Stimulated activated naive B cell treated with anti-CD40 and anti-IgM and Interleukin-4, amounts not matched to agents 10 μg/mL and 1 μg/mL and 100 μg/mL, for 72 hours (primary cell): Measurements from ENCODE around the gene GINM1.

ENCODE experiments used
- ATAC-seq, 2 donors: fragments of 150-1000 bp; cut with Tn5 transposase; replicated peaks; 2 replicates each; pipeline ENCODE4 v1.10.0; 2021; ENCODE audit warnings: moderate library complexity in 1 of 2
- DNase-seq: peaks from one replicate; pipeline ENCODE4 v3.0.0; 2021
- H3K27ac Mint-ChIP-seq: one replicate; pipeline ENCODE4 v1.8.0; 2022; ENCODE audit warnings: mild to moderate bottlenecking, mixed read lengths
- H3K27me3 Mint-ChIP-seq, 2 donors: one replicate each; pipeline ENCODE4 v1.8.0; 2022; ENCODE audit warnings: mixed read lengths in 2 of 2
- H3K36me3 Mint-ChIP-seq, 2 donors: one replicate each; pipeline ENCODE4 v1.8.0; 2022; ENCODE audit warnings: mixed read lengths in 2 of 2, mild to moderate bottlenecking in 1 of 2
- H3K4me1 Mint-ChIP-seq, 2 donors: one replicate each; pipeline ENCODE4 v1.8.0; 2022; ENCODE audit warnings: mixed read lengths in 2 of 2, mild to moderate bottlenecking in 1 of 2
- H3K4me3 Mint-ChIP-seq, 2 donors: one replicate each; pipeline ENCODE4 v1.8.0; 2022; ENCODE audit warnings: mild to moderate bottlenecking in 2 of 2, mixed read lengths in 2 of 2, moderate library complexity in 1 of 2
- H3K9me3 Mint-ChIP-seq, 2 donors: one replicate each; pipeline ENCODE4 v1.8.0; 2022; ENCODE audit warnings: mixed read lengths in 2 of 2, mild to moderate bottlenecking in 1 of 2

GINM1 gene

DNA sequence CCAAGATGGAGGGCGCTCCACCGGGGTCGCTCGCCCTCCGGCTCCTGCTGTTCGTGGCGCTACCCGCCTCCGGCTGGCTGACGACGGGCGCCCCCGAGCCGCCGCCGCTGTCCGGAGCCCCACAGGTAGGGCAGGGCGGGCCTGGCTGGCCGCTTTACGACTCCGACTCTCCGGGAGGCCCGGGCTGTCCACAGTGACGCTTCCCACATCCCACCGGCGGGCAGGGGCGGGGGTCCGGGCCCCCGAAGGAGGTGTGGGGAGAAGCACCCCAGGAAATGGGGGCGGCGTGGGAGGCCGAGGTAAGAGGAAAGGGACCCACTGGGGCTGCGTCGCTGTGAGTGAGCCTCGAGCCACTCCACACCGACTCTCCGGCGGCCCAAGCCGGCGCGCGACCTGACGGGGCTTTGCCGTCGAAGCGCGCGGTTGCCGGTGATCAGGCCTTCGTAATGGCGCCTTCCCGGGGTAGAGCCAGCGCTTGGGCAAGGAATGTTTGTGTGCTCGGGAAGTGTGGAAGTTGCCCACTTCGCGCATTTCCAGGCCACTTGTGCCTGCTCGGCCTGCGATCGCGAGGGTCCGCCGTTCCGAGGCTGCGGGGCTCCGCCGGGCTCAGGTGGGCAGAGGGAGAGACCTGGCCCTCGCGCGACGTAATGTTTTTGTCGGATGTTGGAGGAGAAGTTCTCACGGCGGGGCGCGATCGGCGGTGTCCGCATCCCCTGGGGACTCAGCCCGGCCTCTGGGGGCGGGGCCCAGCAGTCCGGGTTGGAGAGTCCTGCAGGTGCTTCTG, 427 bp downstream of the GINM1 start:
- Mint-ChIP-seq H3K27ac (peak overlapping the region; percentile 95), H3K9me3 (no peaks in the 10 kb centered on the region), H3K4me1 (peaks cover 8 to 11% of the 10 kb centered on the region in 2 donors), H3K4me3 (peak overlapping the region; percentile 92 to 94), H3K36me3 (no peaks in the 10 kb centered on the region), H3K27me3 (no peaks in the 10 kb centered on the region)
- peak; percentile 52 for DNase-seq
- peak; percentile 26 to 33 for ATAC-seq

DNA sequence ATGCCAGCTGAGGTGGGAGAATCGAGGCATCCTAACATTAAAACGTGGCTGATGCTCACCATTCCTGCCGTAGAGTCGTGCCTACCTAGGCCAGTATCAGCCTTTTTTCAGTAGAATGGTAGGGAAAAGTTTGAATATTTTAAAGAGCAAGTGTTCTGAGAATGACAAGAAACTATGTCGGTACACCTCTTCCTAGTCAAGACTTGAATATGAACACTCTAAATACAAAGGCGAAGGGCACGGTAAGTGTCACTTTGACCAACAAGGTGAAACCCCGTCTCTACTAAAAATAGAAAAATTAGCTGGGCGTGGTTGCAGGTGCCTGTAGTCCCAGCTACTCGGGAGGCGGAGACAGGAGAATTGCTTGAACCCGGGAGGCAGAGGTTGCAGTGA, 1.0 kb downstream of the GINM1 start:
- Mint-ChIP-seq H3K27me3 (no peaks in the 10 kb centered on the region), H3K4me3 (peak overlapping the region; percentile 92 to 94), H3K36me3 (no peaks in the 10 kb centered on the region), H3K27ac (peak overlapping the region; percentile 95), H3K9me3 (no peaks in the 10 kb centered on the region), H3K4me1 (peaks cover 8 to 11% of the 10 kb centered on the region in 2 donors)
- DNase-seq = no peak
- no peak for ATAC-seq

DNA sequence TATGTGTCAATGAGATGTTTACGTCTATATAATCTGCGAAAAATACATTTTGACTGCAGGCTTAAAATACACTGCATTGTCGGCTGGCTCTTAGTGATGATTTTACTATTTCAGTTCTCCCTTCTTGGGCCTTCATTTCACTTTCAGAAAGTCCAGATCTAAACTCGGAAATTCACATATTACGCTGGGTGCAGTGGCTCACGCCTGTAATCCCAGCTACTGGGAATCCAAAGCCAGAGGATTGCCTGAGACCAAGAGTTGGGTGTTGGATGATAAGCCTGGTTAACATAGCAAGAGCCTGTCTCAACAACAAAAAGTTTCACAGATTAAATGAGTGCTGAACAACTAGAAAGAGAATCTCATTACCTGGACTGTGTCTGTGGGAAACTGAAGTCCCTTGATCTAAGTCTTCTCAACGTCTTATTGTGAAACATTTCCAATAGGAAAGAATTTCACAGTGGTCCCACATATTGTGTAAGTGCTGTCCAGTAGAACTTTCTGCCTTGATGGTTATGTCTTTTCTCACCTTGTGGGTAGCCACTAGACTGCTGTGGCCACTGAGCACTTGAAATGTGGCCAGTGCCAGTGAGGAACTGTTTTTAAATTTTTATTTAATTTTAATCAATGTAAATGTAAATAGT, 1.9 kb downstream of the GINM1 start:
- no peak for DNase-seq
- no peaks in the 10 kb centered on the region for H3K27me3 Mint-ChIP-seq
- ATAC-seq = no peak
- peak overlapping the region; percentile 20 for H3K27ac Mint-ChIP-seq
- peak overlapping the region; percentile 36 to 44 for H3K4me3 Mint-ChIP-seq
- H3K9me3 Mint-ChIP-seq = no peaks in the 10 kb centered on the region
- H3K4me1 Mint-ChIP-seq = peaks cover 8 to 11% of the 10 kb centered on the region in 2 donors
- peaks cover 0 to 2% of the 10 kb centered on the region in 2 donors for H3K36me3 Mint-ChIP-seq

DNA sequence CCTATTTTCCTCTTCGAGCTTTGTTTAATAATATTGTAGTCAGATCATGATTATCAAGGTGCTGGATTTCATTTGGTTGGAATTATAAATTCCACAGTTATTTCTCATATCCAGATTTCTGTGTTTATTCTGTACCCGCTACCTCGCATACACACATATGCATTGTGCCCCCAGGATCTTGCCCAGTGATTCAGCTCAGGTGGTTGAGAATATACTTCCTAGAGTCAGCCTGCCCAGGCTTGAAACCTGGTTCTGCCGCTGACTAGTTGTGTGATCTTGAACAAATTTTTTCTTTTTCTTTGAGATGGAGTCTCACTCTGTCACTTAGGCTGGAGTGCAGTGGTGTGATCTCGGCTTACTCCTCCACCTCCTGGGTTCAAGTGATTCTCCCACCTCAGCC, 14.7 kb downstream of the GINM1 start:
- Mint-ChIP-seq H3K27me3 (no peaks in the 10 kb centered on the region), H3K4me1 (no peaks in the 10 kb centered on the region), H3K4me3 (no peak overlapping the region), H3K9me3 (no peaks in the 10 kb centered on the region), H3K36me3 (peaks cover 12 to 48% of the 10 kb centered on the region in 2 donors), H3K27ac (no peak overlapping the region)
- ATAC-seq (no peak), DNase-seq (no peak)

DNA sequence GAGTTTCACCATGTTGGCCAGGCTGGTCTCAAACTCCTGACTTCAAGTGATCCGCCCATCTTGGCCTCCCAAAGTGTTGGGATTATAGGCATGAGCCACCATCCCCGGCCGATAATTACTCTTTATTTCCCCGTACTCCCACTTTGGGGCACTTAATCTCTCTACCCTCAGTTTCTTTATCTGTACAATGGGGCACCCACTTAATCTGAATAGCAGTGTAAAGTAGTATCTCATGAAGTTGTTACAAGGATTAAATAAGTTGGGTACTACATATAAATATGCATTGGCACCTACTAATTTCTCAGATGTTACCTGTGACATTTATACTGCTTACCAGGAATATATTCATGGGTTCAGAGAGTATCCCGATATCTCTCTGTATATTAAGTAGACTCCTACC, 15.2 kb downstream of the GINM1 start:
- Mint-ChIP-seq H3K9me3 (no peaks in the 10 kb centered on the region), H3K4me1 (peaks cover 0 to 1% of the 10 kb centered on the region in 2 donors), H3K27ac (no peak overlapping the region), H3K4me3 (no peak overlapping the region), H3K27me3 (no peaks in the 10 kb centered on the region), H3K36me3 (peaks cover 14 to 48% of the 10 kb centered on the region in 2 donors)
- DNase-seq = no peak
- no peak for ATAC-seq

DNA sequence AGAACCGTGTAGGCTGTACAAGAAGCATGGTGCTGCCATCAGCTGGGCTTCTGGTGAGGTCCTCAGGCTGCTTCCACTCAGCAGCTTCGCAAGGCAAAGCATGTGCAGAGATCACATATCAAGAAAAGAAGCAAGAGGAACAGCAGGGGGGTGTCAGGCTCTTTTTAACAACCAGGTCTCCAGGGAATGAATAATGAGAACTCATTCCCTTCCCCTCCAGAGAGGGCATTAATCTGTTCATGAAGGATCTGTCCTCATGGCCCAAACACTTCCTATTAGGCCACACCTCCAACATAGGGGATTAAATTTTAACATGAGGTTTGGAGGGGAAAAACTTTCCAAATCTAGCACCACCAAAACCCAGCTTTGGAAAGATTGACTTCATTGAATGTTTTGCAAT, 20.0 kb downstream of the GINM1 start:
- ATAC-seq (no peak), DNase-seq (no peak)
- H3K4me3 Mint-ChIP-seq = no peak overlapping the region
- no peaks in the 10 kb centered on the region for H3K9me3 Mint-ChIP-seq
- peaks cover 21 to 36% of the 10 kb centered on the region in 2 donors for H3K36me3 Mint-ChIP-seq
- H3K4me1 Mint-ChIP-seq = peaks cover 0 to 3% of the 10 kb centered on the region in 2 donors
- H3K27ac Mint-ChIP-seq = peak overlapping the region; percentile 37
- no peaks in the 10 kb centered on the region for H3K27me3 Mint-ChIP-seq

DNA sequence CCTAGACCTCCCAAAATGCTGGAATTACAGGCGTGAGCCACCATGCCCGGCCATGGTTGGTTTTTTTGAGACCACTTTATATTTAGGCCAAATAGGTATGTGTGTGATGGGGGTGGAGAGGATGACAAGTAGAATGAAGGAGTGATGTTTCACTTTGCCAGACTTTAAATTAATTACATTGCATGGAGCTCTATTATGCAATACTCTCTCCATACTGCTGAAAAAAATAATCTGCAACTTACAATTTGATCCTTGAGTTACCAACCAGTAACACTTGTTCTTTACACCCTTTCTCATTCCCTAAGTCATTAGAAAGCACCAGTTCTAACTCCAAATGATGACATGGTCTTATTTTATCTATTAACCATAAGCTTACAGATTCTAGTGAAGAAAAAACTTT, 26.8 kb downstream of the GINM1 start:
- Mint-ChIP-seq H3K27me3 (no peaks in the 10 kb centered on the region), H3K27ac (peak overlapping the region; percentile 60), H3K4me3 (no peak overlapping the region), H3K9me3 (no peaks in the 10 kb centered on the region), H3K4me1 (no peaks in the 10 kb centered on the region), H3K36me3 (peaks cover 12 to 21% of the 10 kb centered on the region in 2 donors)
- ATAC-seq (no peak), DNase-seq (no peak)

GRCh38 chr6:149593408-149593807, 27.2 kb downstream of the GINM1 start:
- H3K4me3 Mint-ChIP-seq = no peak overlapping the region
- H3K9me3 Mint-ChIP-seq = no peaks in the 10 kb centered on the region
- DNase-seq (no peak), ATAC-seq (no peak)
- H3K4me1 Mint-ChIP-seq = no peaks in the 10 kb centered on the region
- H3K27ac Mint-ChIP-seq = no peak overlapping the region
- H3K36me3 Mint-ChIP-seq = peaks cover 14 to 25% of the 10 kb centered on the region in 2 donors
- H3K27me3 Mint-ChIP-seq = no peaks in the 10 kb centered on the region

DNA sequence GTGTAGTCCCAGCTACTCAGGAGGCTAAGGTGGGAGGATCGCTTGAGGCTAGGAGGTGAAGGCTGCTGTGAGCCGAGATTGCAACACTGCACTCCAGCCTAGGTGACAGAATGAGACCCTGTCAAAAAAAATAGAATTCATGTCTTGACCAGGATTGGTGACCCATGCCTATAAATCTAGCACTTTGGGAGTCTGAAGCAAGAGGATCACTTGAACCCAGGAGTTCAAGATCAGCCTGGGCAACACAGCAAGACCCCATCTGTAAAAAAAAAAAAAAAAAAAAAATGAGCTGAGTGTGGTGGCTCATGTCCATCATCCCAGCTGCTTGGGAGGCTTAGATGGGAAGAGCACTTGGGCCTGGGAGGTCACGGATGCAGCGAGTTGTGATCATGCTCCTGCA, 34.3 kb downstream of the GINM1 start:
- no peak for DNase-seq
- ATAC-seq = no peak
- Mint-ChIP-seq H3K4me1 (no peaks in the 10 kb centered on the region), H3K27ac (no peak overlapping the region), H3K36me3 (peaks cover 22 to 26% of the 10 kb centered on the region in 2 donors), H3K4me3 (no peak overlapping the region), H3K9me3 (no peaks in the 10 kb centered on the region), H3K27me3 (no peaks in the 10 kb centered on the region)

- ATAC-seq (peak; percentile 85 to 98), DNase-seq (peak; percentile 24)
- H3K4me3 Mint-ChIP-seq = peak overlapping the region in 1 of 2 donors; percentile 51
- peaks cover 6 to 9% of the 10 kb centered on the region in 2 donors for H3K4me1 Mint-ChIP-seq
- H3K27ac Mint-ChIP-seq = peak overlapping the region; percentile 88
- H3K27me3 Mint-ChIP-seq = no peaks in the 10 kb centered on the region
- H3K9me3 Mint-ChIP-seq = no peaks in the 10 kb centered on the region
- peaks cover 21 to 28% of the 10 kb centered on the region in 2 donors for H3K36me3 Mint-ChIP-seq
Observed at GRCh38 chr6:149608381-149608982, 42.3 kb downstream of the GINM1 start.

DNA sequence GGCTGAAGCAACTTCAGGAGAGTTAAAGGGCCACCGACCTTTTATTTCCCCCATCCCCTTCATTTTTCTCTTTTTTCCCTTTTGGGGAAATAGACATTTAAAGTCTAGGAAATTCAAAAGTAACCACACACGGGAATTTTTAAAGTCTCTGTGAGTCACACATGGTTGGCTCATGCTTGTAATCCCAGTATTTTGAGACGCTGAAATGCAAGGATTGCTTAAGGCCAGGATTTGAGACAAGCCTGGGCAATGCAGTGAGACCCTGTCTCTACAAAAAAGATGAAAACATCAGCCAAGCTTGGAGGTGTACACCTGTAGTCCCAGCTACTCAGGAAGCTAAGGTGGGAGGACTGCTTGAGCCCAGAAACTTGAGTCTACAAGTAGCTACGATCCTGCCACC, 48.2 kb downstream of the GINM1 start:
- peaks cover 0 to under 1% of the 10 kb centered on the region in 2 donors for H3K4me1 Mint-ChIP-seq
- no peaks in the 10 kb centered on the region for H3K9me3 Mint-ChIP-seq
- ATAC-seq (no peak), DNase-seq (no peak)
- H3K27ac Mint-ChIP-seq = no peak overlapping the region
- H3K36me3 Mint-ChIP-seq = peaks cover 44 to 51% of the 10 kb centered on the region in 2 donors
- H3K4me3 Mint-ChIP-seq = no peak overlapping the region
- no peaks in the 10 kb centered on the region for H3K27me3 Mint-ChIP-seq

DNA sequence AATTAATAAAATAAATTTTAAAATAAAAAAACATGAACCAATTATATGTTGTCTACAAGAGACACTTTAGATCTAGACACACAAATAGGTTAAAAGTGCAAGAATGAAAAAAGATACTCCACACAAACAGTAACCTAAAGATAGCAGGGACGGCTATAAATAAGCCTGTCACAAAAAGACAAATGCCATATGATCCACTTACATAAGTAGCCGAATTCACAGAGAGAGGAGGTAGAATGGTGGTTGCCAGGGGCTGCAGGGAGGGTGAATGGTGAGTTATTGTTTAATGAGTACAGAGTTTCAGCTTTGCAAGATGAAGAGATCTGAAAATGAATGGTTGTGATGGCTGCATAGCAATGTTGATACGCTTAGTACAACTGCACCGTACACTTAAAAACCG, 49.6 kb downstream of the GINM1 start:
- ATAC-seq = no peak
- peaks cover 45 to 59% of the 10 kb centered on the region in 2 donors for H3K36me3 Mint-ChIP-seq
- no peaks in the 10 kb centered on the region for H3K4me1 Mint-ChIP-seq

GRCh38 chr6:149627672-149628071, 61.5 kb downstream of the GINM1 start:
- Mint-ChIP-seq H3K36me3 (peaks cover 16 to 35% of the 10 kb centered on the region in 2 donors), H3K4me3 (peak overlapping the region; percentile 8 to 33), H3K9me3 (peaks cover 2 to 5% of the 10 kb centered on the region in 2 donors), H3K27me3 (no peaks in the 10 kb centered on the region), H3K27ac (peak overlapping the region; percentile 10), H3K4me1 (peaks cover 12 to 24% of the 10 kb centered on the region in 2 donors)
- DNase-seq = no peak
- ATAC-seq = no peak

More for the DNA sequence above, 49.6 kb downstream of the GINM1 start:
- DNase-seq = no peak
- no peaks in the 10 kb centered on the region for H3K27me3 Mint-ChIP-seq
- H3K27ac Mint-ChIP-seq = no peak overlapping the region
- H3K9me3 Mint-ChIP-seq = no peaks in the 10 kb centered on the region
- H3K4me3 Mint-ChIP-seq = no peak overlapping the region

DNA sequence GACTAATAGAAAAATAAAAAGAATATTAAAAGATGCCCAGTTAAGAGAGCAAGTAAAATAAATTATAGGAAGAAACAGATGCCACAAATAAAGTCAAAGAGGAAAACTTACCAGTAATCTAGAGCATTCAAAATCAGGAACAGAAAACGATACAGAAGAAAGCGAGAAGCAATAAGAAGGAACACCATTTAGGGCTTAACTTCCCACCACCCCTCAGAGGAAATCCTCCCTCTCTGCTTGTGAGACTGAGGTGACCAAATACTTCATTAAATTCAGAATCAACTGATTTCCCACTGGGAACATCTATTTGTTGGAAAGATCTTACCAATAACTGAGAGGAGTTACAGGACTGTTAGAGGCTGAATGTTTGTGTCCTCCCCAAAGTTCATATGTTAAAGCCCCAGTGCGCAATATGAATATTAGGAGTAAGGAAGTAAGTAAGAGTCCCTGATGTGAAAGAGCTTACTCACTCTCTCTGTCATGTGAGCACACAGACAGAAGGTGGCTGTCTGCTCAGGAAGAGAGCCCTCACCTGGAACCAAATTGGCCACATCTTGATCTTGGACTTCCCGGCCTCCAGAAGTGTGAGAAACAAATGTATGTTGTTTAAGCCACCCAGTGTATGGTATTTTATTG, 62.8 kb downstream of the GINM1 start:
- Mint-ChIP-seq H3K4me3 (peak overlapping the region; percentile 56 to 76), H3K27ac (peak overlapping the region; percentile 96), H3K4me1 (peaks cover 12 to 24% of the 10 kb centered on the region in 2 donors), H3K9me3 (peaks cover 2 to 5% of the 10 kb centered on the region in 2 donors), H3K27me3 (no peaks in the 10 kb centered on the region), H3K36me3 (peaks cover 12 to 28% of the 10 kb centered on the region in 2 donors)
- DNase-seq (peak; percentile 18), ATAC-seq (peak; percentile 92 to 96)
